Hippocampal formation (tissue), 2 donors: ENCODE results near the gene MIGA2.
"Not testable (repeated sequence)": the region's sequence is repeated elsewhere in the genome, so short reads cannot be mapped to it uniquely, and the experiment has no call there.

Source experiments
- DNase-seq, 2 donors: peaks; one replicate each; lab custom pipeline; 2025; lab: John Stamatoyannopoulos, UW

The MIGA2 gene

GRCh38 chr9:129100383-129101169, 64.2 kb downstream of the MIGA2 start:
- no peak for DNase-seq

- DNase-seq = no peak
Observed at GRCh38 chr9:129101279-129101678, 64.9 kb downstream of the MIGA2 start.

GRCh38 chr9:129102095-129102525, 65.7 kb downstream of the MIGA2 start:
- DNase-seq = no peak

- DNase-seq = peak; percentile 1 to 25
Observed at GRCh38 chr9:129102791-129103594, 66.6 kb downstream of the MIGA2 start.

- no peak for DNase-seq
Observed at GRCh38 chr9:129103595-129103965, 67.2 kb downstream of the MIGA2 start.

- no peak for DNase-seq
Observed at GRCh38 chr9:129104051-129104450, 67.6 kb downstream of the MIGA2 start.

GRCh38 chr9:129105857-129106694, 69.7 kb downstream of the MIGA2 start:
- DNase-seq = no peak

- DNase-seq = no peak
Observed at GRCh38 chr9:129107651-129108050, 71.2 kb downstream of the MIGA2 start.

- no peak for DNase-seq
Observed at GRCh38 chr9:129108083-129108804, 71.8 kb downstream of the MIGA2 start.

GRCh38 chr9:129108805-129109536, 72.5 kb downstream of the MIGA2 start:
- DNase-seq = no peak

GRCh38 chr9:129109537-129109903, 73.1 kb downstream of the MIGA2 start:
- no peak for DNase-seq

- no peak for DNase-seq
Observed at GRCh38 chr9:129109952-129110739, 73.7 kb downstream of the MIGA2 start.

GRCh38 chr9:129110740-129111527, 74.5 kb downstream of the MIGA2 start, which contains the start of the genes CRAT and PTPA:
CRAT (minus strand) TSS chr9:129110793; CDS start chr9:129110509, 284 bp downstream.
PTPA (plus strand) TSS chr9:129111415; CDS start chr9:129111601, 186 bp downstream.
- DNase-seq = peak; percentile 92 to 96

GRCh38 chr9:129111528-129112151, 75.2 kb downstream of the MIGA2 start:
- DNase-seq = peak; percentile 10 to 38

- DNase-seq = not testable (repeated sequence)
Observed at GRCh38 chr9:129112526-129112925, 76.1 kb downstream of the MIGA2 start.

- no peak for DNase-seq
Observed at GRCh38 chr9:129113645-129114304, 77.3 kb downstream of the MIGA2 start.

GRCh38 chr9:129118799-129119198, 82.4 kb downstream of the MIGA2 start:
- DNase-seq = no peak

GRCh38 chr9:129121483-129121882, 85.1 kb downstream of the MIGA2 start:
- DNase-seq = peak; percentile 34 to 39
